Testis (tissue), 2 donors: ENCODE measurements around the gene TPCN1.

ENCODE experiments used
- CTCF ChIP-seq, 3 experiments: fragments of 450-650 bp in 2 of 3; fragments of 200-600 bp in 1 of 3; sonication (generic) in 1 of 3; IDR thresholded peaks; one replicate each; pipeline ENCODE4 v1.5.1; 2016 to 2019; ENCODE audit warnings: antibody characterized with exemption in 3 of 3, mild to moderate bottlenecking in 2 of 3, moderate library complexity in 1 of 3
- POLR2A ChIP-seq: fragments of 450-650 bp; IDR thresholded peaks from one replicate; pipeline ENCODE4 v1.6.1; 2017; ENCODE audit warnings: antibody characterized with exemption, mild to moderate bottlenecking, moderate library complexity

- TF ChIP-seq CTCF (IDR thresholded peaks at IDR 0.05), result no peak
- no peak for TF ChIP-seq POLR2A
Measured at GRCh38 chr12:113242560-113242959, 21.3 kb downstream of the TPCN1 start.
